Muscle layer of duodenum (tissue), 2 donors: ENCODE data around the gene CRACDL.
A peak's percentile ranks its signal among the peaks of the same experiment; 100 is the strongest.

Source experiments
- H3K27ac ChIP-seq: one replicate; pipeline ENCODE4 v1.7.0; 2013; ENCODE audit warnings: mild to moderate bottlenecking, low read length
- H3K27me3 ChIP-seq: one replicate; pipeline ENCODE4 v1.7.0; 2013; ENCODE audit warnings: low read depth, mild to moderate bottlenecking, control low read depth, low read length
- H3K36me3 ChIP-seq, 2 donors: one replicate each; pipeline ENCODE4 v1.7.0; 2013; ENCODE audit warnings: low read length in 2 of 2, control low read depth in 1 of 2, mild to moderate bottlenecking in 1 of 2; ENCODE audit not compliant: insufficient read depth in 2 of 2, control insufficient read depth in 1 of 2
- H3K4me1 ChIP-seq, 2 donors: one replicate each; pipeline ENCODE4 v1.7.0; 2013; ENCODE audit warnings: low read length in 2 of 2, mild to moderate bottlenecking in 2 of 2, control low read depth in 1 of 2, moderate library complexity in 1 of 2; ENCODE audit not compliant: insufficient read depth in 2 of 2, control insufficient read depth in 1 of 2
- H3K4me3 ChIP-seq, 2 donors: one replicate each; pipeline ENCODE4 v1.7.0; 2013; ENCODE audit warnings: low read length in 2 of 2, low read depth in 1 of 2, mild to moderate bottlenecking in 1 of 2
- H3K9me3 ChIP-seq, 2 donors: one replicate each; pipeline ENCODE4 v1.7.0; 2013; ENCODE audit warnings: low read length in 2 of 2, control low read depth in 1 of 2, mild to moderate bottlenecking in 1 of 2; ENCODE audit not compliant: control insufficient read depth in 1 of 2
- donor health status: healthy.

CRACDL gene

DNA sequence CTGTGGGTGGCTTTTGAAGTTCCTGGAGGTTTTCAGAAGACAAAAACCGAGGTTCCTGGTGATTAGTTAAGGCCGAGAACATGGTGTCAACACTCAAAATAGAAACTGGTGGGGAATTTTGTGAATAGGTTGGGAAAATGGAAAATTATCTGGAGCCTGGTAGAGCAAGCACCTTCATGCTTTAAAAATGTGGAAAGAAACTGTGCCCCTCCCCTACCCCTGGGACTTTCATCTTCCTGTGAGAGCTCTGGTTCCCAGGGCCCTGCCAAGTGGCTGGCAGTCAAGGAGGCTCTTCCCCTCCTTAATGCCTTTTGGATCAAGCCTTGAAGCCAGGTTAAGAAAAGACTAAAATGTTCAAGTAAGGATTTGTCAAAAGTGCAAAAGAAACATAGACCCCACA is 1.9 kb upstream of the CRACDL start:
- peaks cover 21% of the 10 kb centered on the region for H3K27me3 ChIP-seq
- no peaks in the 10 kb centered on the region for H3K36me3 ChIP-seq
- H3K27ac ChIP-seq: no peak overlapping the region
- H3K4me1 ChIP-seq: peaks cover 0 to 16% of the 10 kb centered on the region in 2 donors
- H3K9me3 ChIP-seq: no peaks in the 10 kb centered on the region
- H3K4me3 ChIP-seq: no peak overlapping the region

- Histone ChIP-seq H3K27ac (no peak overlapping the region), H3K36me3 (no peaks in the 10 kb centered on the region), H3K4me1 (peaks cover 0 to 16% of the 10 kb centered on the region in 2 donors), H3K27me3 (peaks cover 21% of the 10 kb centered on the region), H3K9me3 (no peaks in the 10 kb centered on the region), H3K4me3 (peak overlapping the region; percentile 26 to 59)
Measured at GRCh38 chr2:98936353-98937351, 627 bp upstream of the CRACDL start.

GRCh38 chr2:98935111-98935770 is 784 bp downstream of the CRACDL start:
- H3K36me3 ChIP-seq: no peaks in the 10 kb centered on the region
- peaks cover 0 to 16% of the 10 kb centered on the region in 2 donors for H3K4me1 ChIP-seq
- no peak overlapping the region for H3K27ac ChIP-seq
- peaks cover 21% of the 10 kb centered on the region for H3K27me3 ChIP-seq
- H3K4me3 ChIP-seq: peak overlapping the region; percentile 41 to 59
- H3K9me3 ChIP-seq: no peaks in the 10 kb centered on the region

GRCh38 chr2:98932778-98933343 is 3.2 kb downstream of the CRACDL start:
- no peak overlapping the region for H3K27ac ChIP-seq

DNA sequence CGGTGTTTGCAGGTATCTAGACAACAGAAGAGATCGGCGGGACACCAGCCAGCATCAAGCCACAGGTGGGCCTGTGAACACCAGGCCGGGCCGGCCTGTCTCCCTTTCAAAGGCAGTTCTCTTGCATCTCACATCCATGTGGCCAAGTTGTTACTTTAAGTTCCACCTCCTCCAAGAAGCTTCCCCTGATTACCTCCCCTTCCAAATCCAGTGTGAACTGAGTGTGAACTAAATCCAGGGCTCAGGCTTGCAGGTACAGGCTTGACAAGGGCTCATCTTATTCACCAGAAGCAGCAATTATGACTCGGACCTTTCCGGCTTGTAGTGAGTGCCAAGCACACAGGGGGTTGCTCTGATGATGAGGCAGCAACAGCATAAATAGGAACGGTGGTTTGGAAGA is 3.9 kb downstream of the CRACDL start:
- no peaks in the 10 kb centered on the region for H3K9me3 ChIP-seq
- no peak overlapping the region for H3K4me3 ChIP-seq
- H3K4me1 ChIP-seq: peaks cover 0 to 16% of the 10 kb centered on the region in 2 donors
- H3K27ac ChIP-seq: no peak overlapping the region
- H3K36me3 ChIP-seq: no peaks in the 10 kb centered on the region
- peaks cover 20% of the 10 kb centered on the region for H3K27me3 ChIP-seq

More at GRCh38 chr2:98932778-98933343, 3.2 kb downstream of the CRACDL start:
- H3K9me3 ChIP-seq: no peaks in the 10 kb centered on the region
- H3K4me1 ChIP-seq: peaks cover 0 to 16% of the 10 kb centered on the region in 2 donors
- peaks cover 21% of the 10 kb centered on the region for H3K27me3 ChIP-seq
- no peak overlapping the region for H3K4me3 ChIP-seq
- no peaks in the 10 kb centered on the region for H3K36me3 ChIP-seq

DNA sequence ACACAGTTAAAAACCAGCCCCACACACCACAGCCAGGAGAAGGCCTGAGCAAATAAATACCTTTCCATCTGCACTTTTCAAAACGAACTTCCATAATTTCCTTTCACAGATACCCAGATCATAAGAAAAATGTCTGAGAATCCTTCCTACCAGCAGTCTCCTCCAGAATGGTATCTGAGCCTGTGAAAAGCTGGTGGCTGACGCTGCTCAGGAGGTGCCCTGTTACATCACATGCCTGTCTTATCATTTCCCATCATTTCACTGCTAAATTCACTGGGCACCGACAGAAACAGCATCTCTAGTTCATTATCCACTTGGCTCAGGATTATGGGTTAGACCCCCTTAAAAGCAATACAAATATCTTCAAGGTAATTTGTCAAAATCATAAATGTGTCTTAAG is 4.4 kb downstream of the CRACDL start:
- Histone ChIP-seq H3K36me3 (no peaks in the 10 kb centered on the region), H3K27me3 (peaks cover 14% of the 10 kb centered on the region), H3K4me1 (peaks cover 0 to 10% of the 10 kb centered on the region in 2 donors), H3K4me3 (no peak overlapping the region), H3K9me3 (no peaks in the 10 kb centered on the region), H3K27ac (no peak overlapping the region)

GRCh38 chr2:98929920-98930319 is 6.1 kb downstream of the CRACDL start:
- Histone ChIP-seq H3K27me3 (peaks cover 7% of the 10 kb centered on the region), H3K9me3 (no peaks in the 10 kb centered on the region), H3K4me3 (no peak overlapping the region), H3K4me1 (no peaks in the 10 kb centered on the region), H3K36me3 (no peaks in the 10 kb centered on the region), H3K27ac (no peak overlapping the region)

DNA sequence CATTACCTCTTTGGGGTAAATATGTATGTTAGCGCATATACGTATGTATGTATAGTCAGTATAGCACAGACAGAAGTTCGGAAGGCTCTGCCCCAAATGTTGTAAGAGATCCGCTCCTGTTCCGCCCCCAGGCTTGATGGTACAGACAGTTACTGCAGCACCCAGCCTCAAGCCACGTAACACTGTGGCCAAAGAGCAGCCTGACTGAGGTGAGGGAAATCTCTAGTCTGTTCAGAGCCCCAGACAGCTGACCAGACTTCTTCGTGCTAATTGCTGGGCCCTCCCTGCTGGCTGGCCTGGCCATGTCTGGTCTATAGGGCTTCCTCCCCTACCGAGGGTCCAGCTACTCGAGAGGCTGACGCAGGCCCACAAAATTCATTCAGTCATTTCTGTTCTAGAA is 7.8 kb downstream of the CRACDL start:
- Histone ChIP-seq H3K36me3 (no peaks in the 10 kb centered on the region), H3K27me3 (no peaks in the 10 kb centered on the region), H3K27ac (no peak overlapping the region), H3K4me3 (no peak overlapping the region), H3K4me1 (no peaks in the 10 kb centered on the region), H3K9me3 (peaks cover 0 to 2% of the 10 kb centered on the region in 2 donors)

- Histone ChIP-seq H3K4me3 (no peak overlapping the region), H3K27me3 (no peaks in the 10 kb centered on the region), H3K4me1 (no peaks in the 10 kb centered on the region), H3K36me3 (no peaks in the 10 kb centered on the region), H3K27ac (no peak overlapping the region), H3K9me3 (peaks cover 0 to 2% of the 10 kb centered on the region in 2 donors)
Measured at GRCh38 chr2:98927027-98927426, 9.0 kb downstream of the CRACDL start.

GRCh38 chr2:98926601-98927000 is 9.4 kb downstream of the CRACDL start:
- Histone ChIP-seq H3K27me3 (no peaks in the 10 kb centered on the region), H3K36me3 (no peaks in the 10 kb centered on the region), H3K9me3 (peaks cover 0 to 2% of the 10 kb centered on the region in 2 donors), H3K27ac (no peak overlapping the region), H3K4me3 (no peak overlapping the region), H3K4me1 (no peaks in the 10 kb centered on the region)

GRCh38 chr2:98924910-98925309 is 11.1 kb downstream of the CRACDL start:
- H3K9me3 ChIP-seq: peaks cover 0 to 2% of the 10 kb centered on the region in 2 donors
- H3K27ac ChIP-seq: no peak overlapping the region
- H3K27me3 ChIP-seq: no peaks in the 10 kb centered on the region
- no peak overlapping the region for H3K4me3 ChIP-seq
- no peaks in the 10 kb centered on the region for H3K4me1 ChIP-seq
- no peaks in the 10 kb centered on the region for H3K36me3 ChIP-seq
